Activated effector memory CD4-positive, alpha-beta T cell treated with Interleukin-2 at 50 U/mL for 16 hours (primary cell): Measurements from ENCODE around the gene NOD1.
"Not testable (repeated sequence)": the region's sequence is repeated elsewhere in the genome, so short reads cannot be mapped to it uniquely, and the experiment has no call there.

Source experiments
- DNase-seq: peaks from one replicate; pipeline ENCODE4 v3.0.0-alpha.2; 2020

The NOD1 gene

GRCh38 chr7:30504301-30505173, 26.0 kb upstream of the NOD1 start, which contains the start of gene GGCT:
GGCT (minus strand) TSS chr7:30504829; CDS start chr7:30504709, 120 bp downstream.
- peak; percentile 94 for DNase-seq

DNA sequence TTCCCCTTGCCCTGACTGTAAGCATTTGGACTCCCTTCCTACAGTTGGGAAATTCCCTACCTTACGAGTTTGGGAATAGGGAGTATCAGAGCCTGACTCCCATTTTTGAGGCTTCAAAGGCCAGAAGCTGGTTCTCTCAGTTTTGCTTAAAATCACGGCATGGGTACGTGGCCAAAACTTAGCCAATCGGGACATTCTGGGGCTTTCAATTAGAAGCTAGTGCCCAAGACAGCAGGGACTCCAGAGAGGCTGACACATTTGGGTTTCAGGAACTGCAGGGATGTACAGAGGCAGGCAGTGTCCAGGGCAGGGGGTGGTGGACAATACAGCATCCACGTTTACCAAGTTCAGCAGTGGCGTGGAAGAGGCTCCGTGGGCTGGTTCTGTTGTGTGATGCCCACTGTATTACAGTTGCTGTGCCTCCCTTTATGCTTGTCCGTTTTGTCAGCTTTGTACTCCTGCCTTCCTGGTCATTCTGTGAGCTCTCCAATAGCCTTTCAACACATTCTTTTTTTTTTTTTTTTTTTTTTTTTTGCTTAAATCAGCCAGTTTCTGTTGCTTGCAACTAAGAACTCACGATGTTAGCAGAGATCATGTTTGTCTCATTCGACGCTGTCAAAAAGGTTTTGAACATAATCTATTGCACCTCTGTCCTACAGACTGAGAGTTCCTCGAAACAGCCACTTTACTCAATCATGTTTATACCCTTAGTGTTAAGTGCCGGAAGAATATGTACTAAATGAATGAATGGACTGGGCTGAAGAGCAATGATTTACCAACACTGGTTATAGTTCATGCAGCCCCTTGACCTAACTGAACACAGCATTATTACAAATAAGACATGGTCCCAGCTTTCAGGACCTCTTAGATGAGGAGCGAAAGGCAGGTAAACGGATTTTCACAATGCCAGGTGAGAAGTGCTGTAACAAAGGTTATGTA, 25.0 kb upstream of the NOD1 start:
- no peak for DNase-seq

GRCh38 chr7:30502470-30503251, 24.1 kb upstream of the NOD1 start:
- DNase-seq: no peak

DNA sequence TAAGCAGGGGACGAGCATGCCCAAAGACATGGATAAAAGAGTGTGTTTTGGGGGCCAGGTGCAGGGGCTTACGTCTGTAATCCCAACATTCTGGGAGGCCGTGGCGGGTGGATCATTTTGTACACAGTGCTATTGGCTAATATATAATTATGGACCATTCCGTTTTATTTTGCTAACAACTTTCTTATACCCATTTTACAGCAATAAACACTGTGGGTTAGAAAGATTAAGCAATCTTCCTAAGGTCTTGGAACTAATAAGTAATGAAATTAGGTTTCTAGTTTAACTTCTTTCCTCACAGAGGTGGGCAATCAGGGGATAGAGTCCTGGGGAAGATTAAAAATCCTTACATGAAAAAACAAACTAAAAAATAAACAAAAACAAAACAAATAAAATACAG, 22.7 kb upstream of the NOD1 start:
- DNase-seq: no peak

GRCh38 chr7:30493228-30493627, 14.6 kb upstream of the NOD1 start:
- no peak for DNase-seq

GRCh38 chr7:30491417-30491816, 12.8 kb upstream of the NOD1 start:
- no peak for DNase-seq

GRCh38 chr7:30487371-30487770, 8.8 kb upstream of the NOD1 start:
- DNase-seq: no peak

DNA sequence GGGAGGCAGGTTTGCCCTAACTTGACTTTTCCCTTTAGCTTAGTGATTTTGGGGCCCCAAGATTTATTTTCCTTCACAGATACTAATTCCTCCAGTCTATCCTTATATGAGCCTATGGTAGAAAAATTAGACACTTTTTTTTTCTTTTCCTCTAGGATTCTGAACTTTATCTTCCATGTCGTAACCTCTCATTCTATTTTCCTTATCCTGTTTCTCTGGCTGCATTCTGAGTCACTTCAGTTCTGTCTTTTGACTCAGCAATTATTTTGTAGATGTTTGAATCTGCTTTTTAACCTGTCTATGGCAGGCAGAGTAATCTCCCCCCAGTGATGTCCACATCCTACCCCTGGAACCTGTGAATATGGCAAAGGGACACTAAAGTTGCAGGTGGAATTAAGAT, 7.1 kb upstream of the NOD1 start:
- no peak for DNase-seq

- DNase-seq: not testable (repeated sequence)
Measured at GRCh38 chr7:30481416-30481815, 2.8 kb upstream of the NOD1 start.

GRCh38 chr7:30479202-30480120, 877 bp upstream of the NOD1 start:
- DNase-seq: no peak

GRCh38 chr7:30476459-30477145, 2.0 kb downstream of the NOD1 start:
- DNase-seq: no peak

DNA sequence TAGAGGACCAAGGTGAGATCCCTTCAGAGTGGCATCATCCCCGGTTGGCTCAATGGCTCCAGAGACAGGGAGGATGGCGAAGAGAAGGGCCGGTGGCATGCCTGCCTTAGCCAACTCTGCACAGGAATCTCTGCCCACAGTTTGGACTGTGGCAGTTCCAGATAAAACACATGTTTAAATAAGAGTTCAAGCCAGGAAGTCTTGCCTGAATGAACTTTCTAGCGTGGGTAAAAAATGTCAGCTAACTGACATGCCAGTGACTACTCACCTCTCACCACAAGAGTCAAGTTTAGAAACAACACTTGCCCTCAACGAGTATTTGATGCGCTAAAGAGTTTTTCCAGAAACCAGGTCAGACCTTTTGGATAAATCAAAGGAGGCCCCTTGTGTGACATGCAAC, 3.0 kb downstream of the NOD1 start:
- DNase-seq: no peak

DNA sequence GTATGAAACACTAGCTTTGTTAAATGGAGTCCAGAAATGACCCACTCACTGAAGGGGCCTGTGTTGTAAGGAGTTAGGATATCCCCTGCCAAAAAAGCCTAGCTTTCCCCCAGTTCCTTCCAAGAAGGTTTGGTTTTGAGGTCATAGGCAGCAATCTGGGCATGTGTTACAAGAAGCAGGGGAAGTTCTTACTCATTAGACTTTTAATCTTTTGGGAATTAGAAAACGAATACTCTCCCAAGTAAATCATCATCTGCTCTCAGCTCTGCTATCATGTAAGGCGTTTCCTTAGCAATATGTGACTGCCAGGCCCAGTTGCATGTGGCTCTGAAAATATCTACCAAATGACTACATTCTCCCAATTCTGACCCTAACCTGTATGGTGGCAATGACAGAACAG, 3.7 kb downstream of the NOD1 start:
- no peak for DNase-seq

DNA sequence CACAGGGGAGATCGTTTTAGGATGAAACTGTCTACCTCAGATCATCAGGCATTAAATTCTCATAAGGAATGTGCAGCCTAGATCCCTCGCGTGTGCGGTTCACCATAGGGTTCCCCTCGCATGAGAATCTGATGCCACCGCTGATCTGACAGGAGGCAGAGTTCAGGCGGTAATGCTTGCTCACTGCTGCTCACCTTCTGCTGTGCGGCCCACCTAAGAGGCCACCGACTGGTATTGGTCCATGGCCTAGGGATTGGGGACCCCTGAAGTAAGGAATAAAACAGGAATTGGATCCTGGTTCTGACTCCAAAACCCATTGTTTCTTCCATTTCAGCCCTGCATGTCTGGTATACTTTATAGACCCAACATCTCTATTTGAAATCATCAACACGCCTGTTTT, 4.1 kb downstream of the NOD1 start:
- no peak for DNase-seq

DNA sequence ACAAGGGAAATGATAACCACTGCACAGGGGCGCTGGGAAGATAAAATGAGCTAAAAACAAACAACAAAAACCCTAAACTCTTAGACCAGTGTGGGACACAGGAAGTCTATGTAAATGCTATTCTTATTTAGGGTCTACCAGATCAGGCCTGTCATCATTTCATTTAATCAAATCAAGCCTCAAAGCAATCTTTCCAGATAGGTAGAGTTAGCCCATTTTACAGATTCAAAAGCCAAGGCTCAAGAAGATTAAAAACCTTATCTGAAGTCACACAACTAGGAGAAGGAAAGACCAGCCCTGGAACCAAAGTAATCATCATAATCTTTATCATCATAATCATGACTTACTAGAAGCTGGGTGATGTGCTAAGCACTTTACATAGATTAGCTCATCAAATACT, 4.7 kb downstream of the NOD1 start:
- DNase-seq: no peak

GRCh38 chr7:30472784-30473775, 5.5 kb downstream of the NOD1 start:
- DNase-seq: no peak

DNA sequence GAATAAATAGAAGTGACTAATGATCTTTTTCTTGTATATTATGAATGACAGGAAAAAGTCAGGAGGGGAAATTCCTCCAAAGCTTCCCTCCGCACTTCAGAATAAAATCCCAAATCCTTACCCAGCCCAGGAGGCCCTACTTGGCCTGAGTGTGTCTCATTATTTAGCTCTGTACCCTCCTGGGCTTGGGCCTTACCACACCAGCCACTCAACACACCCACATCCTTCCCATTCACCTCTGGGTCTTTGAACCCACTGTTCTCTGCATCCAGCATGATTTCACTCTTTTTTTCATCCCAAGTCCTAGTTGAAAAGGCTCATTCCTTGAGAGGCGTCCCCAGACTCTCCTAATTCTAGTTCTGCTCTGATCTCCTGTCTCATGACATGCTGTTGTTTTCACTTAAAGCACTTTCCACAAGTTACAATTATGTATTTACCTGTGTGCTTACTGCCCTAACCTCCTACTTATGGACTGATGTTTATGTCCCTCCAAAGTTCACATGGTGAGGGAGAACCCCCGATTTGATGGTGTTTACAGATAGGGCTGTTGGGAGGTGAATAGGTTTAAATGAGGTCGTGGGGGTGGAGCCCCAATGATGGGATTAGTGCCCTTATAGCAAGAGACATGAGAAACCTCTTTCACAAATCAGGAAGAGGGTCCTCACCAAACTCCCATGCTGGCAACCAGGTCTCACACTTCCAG, 6.4 kb downstream of the NOD1 start:
- DNase-seq: no peak

- no peak for DNase-seq
Measured at GRCh38 chr7:30471205-30471604, 7.4 kb downstream of the NOD1 start.

GRCh38 chr7:30470771-30471170, 7.8 kb downstream of the NOD1 start:
- DNase-seq: no peak
